ENCODE results near the gene EFEMP2. TPM values are rescaled to one million over a fixed set of nuclear protein-coding genes. Genes with fewer than 3 reads are reported as not detected.

Gene EFEMP2
- polyA plus RNA-seq (ENCODE audit: low read depth in 6 of 6): 1 to 10 TPM in 2 of 6 donors, under 1 TPM in 1, not detected in 3; 0.29 to 1.5 (median 1.1) TPM

DNA sequence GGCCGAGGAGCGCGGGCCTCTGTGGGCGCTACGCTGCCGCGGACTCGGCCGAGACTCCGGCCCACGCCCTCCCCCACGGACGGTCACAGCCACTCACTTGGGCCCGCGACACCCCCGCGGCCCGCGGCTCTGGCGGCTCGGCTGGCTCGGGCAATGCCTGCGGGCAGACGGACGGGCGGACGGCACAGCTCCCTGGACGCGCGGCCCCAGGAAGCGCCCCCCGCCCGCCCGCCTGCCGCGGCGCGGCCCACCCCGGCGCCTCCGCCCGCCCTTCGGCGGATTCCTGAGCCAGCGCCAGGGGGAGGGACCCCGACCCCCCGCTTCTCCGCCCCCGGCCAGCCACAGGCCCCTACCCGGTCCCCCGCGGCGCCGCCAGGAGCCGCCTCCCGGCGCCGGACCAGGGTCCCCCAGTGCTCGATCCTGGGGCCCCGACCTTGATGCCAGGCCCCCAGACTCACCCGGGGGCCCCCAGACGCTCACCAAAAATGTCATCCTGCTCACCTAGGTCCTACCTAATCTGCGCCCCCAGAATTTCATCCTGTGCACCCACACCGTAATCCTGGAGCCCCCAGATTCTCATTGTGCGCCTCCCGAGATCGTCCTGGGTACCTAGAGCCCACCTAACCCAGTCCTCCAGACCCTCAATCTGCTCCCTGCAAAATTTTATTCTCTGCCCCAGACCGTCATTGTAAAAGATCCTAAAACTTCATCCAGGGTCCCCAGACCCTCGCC, at the start of gene EFEMP2:
Gene EFEMP2, minus strand, starts transcription at position 215 of the 732 bp plus-strand sequence. CDS start 446 bp downstream, outside the sequence.
- H3K4me3 Mint-ChIP-seq: peak within 1 kb of the TSS; percentile 83 to 94 (median 89)
- DNase-seq (no peak), ATAC-seq (ENCODE audit: low read depth in 2 of 2) (no peak)
- H3K27me3 Mint-ChIP-seq: peaks cover 0 to 7% (median 0%) of the 10 kb centered on the region in 3 donors
- no peaks in the 10 kb centered on the region for H3K9me3 Mint-ChIP-seq
- H3K27ac Mint-ChIP-seq: peak within 1 kb of the TSS; percentile 84 to 98 (median 97)
- peaks cover 22 to 25% (median 22%) of the 10 kb centered on the region in 3 donors for H3K4me1 Mint-ChIP-seq
- H3K36me3 Mint-ChIP-seq: no peaks in the 10 kb centered on the region

DNA sequence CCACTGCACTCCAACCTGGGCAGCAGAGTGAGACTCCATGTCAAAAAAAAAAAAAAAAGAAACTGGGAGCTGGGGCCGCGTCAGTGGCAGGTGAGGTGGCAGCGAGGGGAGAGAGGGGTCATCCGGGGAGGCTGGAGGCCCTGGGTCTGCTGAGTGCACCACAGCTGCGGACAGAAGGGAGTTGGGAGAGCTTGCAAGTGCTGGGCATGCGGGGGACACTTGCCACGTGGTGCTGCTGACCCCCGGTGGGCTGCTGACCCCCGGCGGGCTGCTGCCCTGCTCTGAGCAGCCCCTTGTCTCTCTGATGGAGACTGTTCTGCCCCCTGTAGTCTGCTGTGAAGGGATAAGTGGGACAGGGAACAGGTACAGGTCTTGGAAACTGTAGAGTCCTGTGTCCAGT, 49.3 kb upstream of the EFEMP2 start:
- Mint-ChIP-seq H3K4me3 (peak overlapping the region in 4 of 8 donors; percentile 49 to 72 (median 68)), H3K27ac (peak overlapping the region in 2 of 6 donors; percentile 28 to 44), H3K36me3 (no peaks in the 10 kb centered on the region), H3K27me3 (no peaks in the 10 kb centered on the region), H3K9me3 (no peaks in the 10 kb centered on the region), H3K4me1 (peaks cover 14 to 35% (median 34%) of the 10 kb centered on the region in 3 donors)
- ATAC-seq (ENCODE audit: low read depth in 2 of 2) (no peak), DNase-seq (no peak)

DNA sequence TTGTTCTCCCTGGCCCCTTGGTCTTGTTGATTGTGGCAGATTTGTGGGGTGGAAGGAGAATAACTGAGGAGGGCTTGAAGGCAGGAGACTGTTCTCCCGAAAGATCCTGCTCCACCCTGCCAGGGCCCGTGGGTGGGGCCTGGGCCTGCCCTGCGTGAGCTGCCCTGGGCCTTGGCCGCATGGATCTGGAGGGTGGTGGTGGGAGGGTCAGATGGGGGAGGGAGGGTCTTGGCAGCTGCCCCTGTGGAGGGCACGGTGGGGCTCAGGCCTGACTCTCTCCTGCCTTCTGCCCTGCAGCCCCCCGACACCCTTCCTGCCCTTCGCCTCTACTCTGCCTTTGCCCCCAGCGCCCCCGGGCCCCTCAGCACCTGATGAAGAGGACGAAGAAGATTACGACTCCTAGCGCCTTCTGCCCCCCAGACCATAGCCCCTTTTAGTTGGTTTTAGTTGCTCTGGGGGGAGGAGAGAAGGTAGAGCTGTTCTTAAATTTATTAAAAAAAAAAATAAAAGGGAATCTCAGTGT, 48.5 kb upstream of the EFEMP2 start:
- Mint-ChIP-seq H3K4me3 (peak overlapping the region in 7 of 8 donors; percentile 85 to 98 (median 92)), H3K27ac (no peak overlapping the region), H3K36me3 (no peaks in the 10 kb centered on the region), H3K27me3 (no peaks in the 10 kb centered on the region), H3K9me3 (no peaks in the 10 kb centered on the region), H3K4me1 (peaks cover 21 to 40% (median 40%) of the 10 kb centered on the region in 3 donors)
- no peak for DNase-seq
- no peak for ATAC-seq (ENCODE audit: low read depth in 2 of 2)

DNA sequence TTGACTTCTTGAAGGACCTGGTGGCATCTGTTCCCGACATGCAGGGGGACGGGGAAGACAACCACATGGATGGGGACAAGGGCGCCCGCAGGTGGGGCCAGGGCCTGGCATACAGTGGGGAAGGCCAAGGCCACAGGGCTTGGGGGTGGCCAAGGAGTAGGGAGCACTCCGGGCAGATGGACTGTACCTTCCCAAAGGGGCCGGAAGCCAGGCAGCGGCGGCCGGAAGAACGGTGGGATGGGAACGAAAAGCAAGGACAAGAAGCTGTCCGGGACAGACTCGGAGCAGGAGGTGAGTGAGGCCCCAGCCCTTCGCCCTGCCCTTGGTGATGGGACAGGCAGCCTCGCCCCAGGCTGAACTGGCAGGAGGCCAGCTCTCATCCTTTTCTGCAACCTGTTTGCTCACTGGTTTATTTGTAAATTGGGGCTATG, 47.8 kb upstream of the EFEMP2 start:
- H3K9me3 Mint-ChIP-seq: no peaks in the 10 kb centered on the region
- H3K36me3 Mint-ChIP-seq: no peaks in the 10 kb centered on the region
- peaks cover 24 to 48% (median 47%) of the 10 kb centered on the region in 3 donors for H3K4me1 Mint-ChIP-seq

DNA sequence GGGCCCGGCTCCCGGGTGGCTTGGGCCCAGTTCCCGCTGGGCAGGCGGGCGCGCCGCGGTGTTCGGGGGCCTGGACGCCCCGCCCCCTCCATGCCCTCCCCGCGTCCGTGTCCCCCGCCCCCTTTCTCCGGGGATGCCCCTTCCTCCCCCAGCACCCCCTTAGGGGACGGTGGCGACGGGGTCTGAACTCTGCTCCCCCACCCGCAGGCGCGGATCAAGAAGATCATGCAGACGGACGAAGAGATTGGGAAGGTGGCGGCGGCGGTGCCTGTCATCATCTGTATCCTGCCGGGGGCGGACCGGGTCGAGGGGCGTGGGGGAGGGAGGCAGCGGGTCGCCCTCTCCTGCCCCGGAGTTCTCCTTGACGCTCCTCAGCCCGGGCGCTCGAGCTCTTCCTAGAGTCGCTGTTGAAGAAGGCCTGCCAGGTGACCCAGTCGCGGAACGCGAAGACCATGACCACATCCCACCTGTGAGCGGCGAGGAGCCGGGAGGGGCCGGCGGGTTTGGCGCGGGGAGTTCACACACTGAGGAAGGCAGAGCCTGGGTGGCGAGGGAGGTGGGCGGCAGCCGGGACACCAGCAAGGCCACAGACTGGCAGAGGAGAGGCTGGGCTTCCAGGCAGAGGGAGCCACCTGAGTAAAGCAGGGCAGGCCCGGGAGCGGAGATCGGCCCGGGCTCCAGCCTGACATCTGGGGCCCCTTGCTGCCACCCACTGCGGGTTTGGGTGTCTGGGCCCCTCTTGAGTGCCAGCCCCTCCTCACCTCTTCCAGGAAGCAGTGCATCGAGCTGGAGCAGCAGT, 47.2 kb upstream of the EFEMP2 start:
- Mint-ChIP-seq H3K27ac (peak overlapping the region in 5 of 6 donors; percentile 42 to 92 (median 85)), H3K4me3 (peak overlapping the region; percentile 85 to 98 (median 92)), H3K9me3 (no peaks in the 10 kb centered on the region), H3K4me1 (peaks cover 30 to 54% (median 52%) of the 10 kb centered on the region in 3 donors), H3K36me3 (no peaks in the 10 kb centered on the region), H3K27me3 (no peaks in the 10 kb centered on the region)
- DNase-seq (no peak), ATAC-seq (ENCODE audit: low read depth in 2 of 2) (peak; percentile 43 to 45)

More for the DNA sequence above, 47.8 kb upstream of the EFEMP2 start:
- peak overlapping the region in 3 of 6 donors; percentile 51 to 89 (median 82) for H3K27ac Mint-ChIP-seq
- H3K27me3 Mint-ChIP-seq: no peaks in the 10 kb centered on the region
- DNase-seq: no peak
- peak overlapping the region; percentile 85 to 98 (median 92) for H3K4me3 Mint-ChIP-seq
- ATAC-seq (ENCODE audit: low read depth in 2 of 2): no peak

DNA sequence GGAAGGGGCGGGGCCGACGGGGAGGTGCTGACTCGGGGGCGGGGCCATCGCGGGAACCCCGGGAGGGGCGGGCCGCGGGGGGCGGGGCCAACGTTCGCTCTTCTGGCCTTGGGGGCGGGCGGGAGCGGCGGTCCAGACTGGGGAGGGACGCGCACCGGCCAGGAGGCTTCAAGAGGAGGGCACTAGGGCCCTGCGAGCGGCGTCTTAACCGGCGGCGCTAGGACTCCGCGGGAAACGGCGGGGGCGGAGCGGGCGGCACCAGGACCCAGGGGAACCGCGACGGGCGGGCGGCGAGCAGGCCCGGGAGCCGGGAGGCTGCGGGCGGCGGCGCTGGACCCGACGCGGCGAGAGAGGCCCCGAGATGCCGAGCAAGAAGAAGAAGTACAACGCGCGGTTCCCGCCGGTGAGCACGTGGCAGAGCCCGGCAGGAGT, 46.6 kb upstream of the EFEMP2 start, which contains the start of gene DRAP1:
Gene DRAP1, plus strand, starts transcription at position 286 of the 432 bp plus-strand sequence. Its CDS starts 76 bp downstream, at position 362.
- peak within 1 kb of the TSS; percentile 82 to 92 (median 86) for H3K27ac Mint-ChIP-seq
- no peaks in the 10 kb centered on the region for H3K27me3 Mint-ChIP-seq
- DNase-seq (peak; percentile 96), ATAC-seq (ENCODE audit: low read depth in 2 of 2) (peak; percentile 88 to 90)
- peaks cover 35 to 60% (median 53%) of the 10 kb centered on the region in 3 donors for H3K4me1 Mint-ChIP-seq
- no peaks in the 10 kb centered on the region for H3K36me3 Mint-ChIP-seq
- no peaks in the 10 kb centered on the region for H3K9me3 Mint-ChIP-seq
- H3K4me3 Mint-ChIP-seq: peak within 1 kb of the TSS; percentile 85 to 98 (median 92)

DNA sequence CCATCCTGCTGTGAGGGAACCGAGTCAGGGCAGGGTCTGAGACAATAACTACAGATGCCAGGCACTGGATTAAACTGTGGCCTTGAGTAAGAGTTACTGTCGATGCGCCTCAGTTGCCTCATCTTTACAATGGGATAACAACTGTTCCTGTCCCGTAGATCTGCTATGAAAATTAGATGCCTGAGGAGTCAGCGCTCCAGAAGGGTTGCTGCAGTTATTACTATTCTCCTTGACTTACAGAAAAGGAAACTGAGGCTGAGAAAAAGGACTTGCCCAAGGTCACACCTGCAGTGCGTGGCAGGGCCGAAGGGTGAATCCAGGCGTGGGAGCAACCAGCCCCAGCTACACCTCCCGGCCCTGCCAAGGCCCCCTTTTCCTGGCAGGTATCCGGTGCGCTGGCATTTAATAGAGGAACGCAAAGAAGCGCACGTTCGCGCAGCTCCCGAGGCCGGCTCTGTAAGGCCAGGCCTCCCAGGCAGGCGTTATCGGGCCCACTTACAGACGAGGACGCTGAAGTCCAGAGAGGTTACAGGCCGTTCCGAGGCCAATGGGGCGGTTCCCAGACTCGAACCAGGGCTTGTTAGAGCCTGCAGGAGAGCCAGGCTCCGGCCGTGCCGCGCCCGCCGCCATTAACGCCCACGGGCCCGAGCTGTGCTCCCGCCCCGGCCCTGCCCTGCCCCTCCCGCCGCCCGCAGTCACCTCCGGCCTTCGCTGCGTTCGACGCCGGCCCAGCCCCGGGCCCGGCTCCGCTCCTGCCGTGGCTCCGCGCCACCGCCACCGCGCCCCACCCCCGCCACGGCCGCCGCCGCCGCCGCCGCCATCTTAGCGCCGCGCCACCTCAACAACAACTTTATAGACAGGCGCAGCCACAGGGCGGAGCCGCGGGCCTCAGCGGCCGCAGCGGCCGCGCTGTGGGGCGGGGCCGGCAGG, 45.9 kb upstream of the EFEMP2 start, which contains the start of gene C11orf68:
Gene C11orf68, minus strand, starts transcription at position 852 of the 930 bp plus-strand sequence. Its CDS starts 31 bp downstream, at position 821.
- no peak for DNase-seq
- no peaks in the 10 kb centered on the region for H3K36me3 Mint-ChIP-seq

DNA sequence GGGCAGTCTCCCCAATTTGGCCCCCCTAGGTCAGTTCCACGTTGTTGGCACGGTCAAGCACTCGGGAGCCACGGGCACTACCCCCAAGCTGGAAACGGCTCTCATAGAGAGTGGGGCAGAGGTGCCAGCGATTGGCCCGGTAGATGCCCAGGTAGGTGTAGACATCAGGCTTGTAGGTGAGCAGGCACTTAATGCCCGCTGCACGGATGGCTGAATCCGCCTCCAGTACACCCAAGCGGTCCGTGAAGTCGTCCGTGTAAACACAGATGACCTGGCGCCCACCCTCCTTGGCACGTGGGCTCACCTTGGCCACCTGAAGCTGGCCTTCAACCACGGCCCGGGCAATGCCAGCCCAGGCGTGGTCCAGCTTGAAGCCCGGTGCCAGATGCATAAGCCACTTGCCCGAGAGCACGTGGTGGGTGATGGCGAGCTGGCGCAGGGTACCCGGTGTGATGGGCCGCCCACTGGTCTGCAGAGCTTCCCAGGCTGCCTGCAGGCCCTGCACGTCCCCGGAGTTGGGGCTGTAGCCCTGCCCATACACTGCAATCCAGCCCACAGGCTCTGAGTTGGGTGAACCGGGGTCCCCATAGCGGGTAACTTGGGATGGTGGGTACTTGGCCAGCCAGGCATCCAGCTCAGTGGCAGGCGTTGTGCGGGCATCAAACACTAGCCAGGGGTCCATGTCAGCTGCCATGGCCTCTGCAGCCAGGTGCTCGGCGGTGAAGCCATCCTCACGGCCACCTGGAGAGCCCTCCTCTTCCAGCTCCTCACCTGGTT, 45.0 kb upstream of the EFEMP2 start:
- ATAC-seq (ENCODE audit: low read depth in 2 of 2) (no peak), DNase-seq (no peak)
- H3K4me3 Mint-ChIP-seq: peak overlapping the region; percentile 85 to 95 (median 90)
- H3K27ac Mint-ChIP-seq: peak overlapping the region in 2 of 6 donors; percentile 28 to 89
- no peaks in the 10 kb centered on the region for H3K36me3 Mint-ChIP-seq
- H3K4me1 Mint-ChIP-seq: peaks cover 35 to 59% (median 51%) of the 10 kb centered on the region in 3 donors
- no peaks in the 10 kb centered on the region for H3K9me3 Mint-ChIP-seq
- no peaks in the 10 kb centered on the region for H3K27me3 Mint-ChIP-seq

More for the DNA sequence above, 45.9 kb upstream of the EFEMP2 start, which contains the start of gene C11orf68:
- Mint-ChIP-seq H3K4me1 (peaks cover 35 to 62% (median 53%) of the 10 kb centered on the region in 3 donors), H3K4me3 (peak within 1 kb of the TSS; percentile 85 to 98 (median 92)), H3K9me3 (no peaks in the 10 kb centered on the region), H3K27me3 (no peaks in the 10 kb centered on the region), H3K27ac (peak within 1 kb of the TSS; percentile 82 to 92 (median 86))
- peak; percentile 65 for ATAC-seq (ENCODE audit: low read depth in 2 of 2)

DNA sequence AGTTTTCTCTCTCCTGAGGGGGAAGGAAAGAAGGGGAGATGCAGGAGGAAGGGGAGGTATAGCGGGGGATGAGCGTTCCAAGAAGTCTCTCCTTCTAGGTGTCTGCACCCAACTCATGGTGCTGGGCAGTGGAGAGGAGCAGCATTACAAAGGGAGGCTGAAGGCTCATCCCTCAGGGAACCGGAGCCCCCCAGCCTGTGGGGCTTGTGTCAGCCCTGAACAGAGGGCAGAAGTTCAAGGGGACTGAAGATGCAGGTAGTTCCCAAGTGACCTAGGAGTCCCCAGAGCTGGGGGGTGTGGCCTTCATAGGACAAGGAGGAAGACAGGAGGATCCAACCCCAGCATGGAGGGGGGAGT, 44.5 kb upstream of the EFEMP2 start:
- ATAC-seq (ENCODE audit: low read depth in 2 of 2): no peak
- Mint-ChIP-seq H3K4me1 (peaks cover 35 to 53% (median 46%) of the 10 kb centered on the region in 3 donors), H3K27me3 (no peaks in the 10 kb centered on the region), H3K4me3 (peak overlapping the region; percentile 67 to 95 (median 87)), H3K36me3 (no peaks in the 10 kb centered on the region), H3K27ac (peak overlapping the region in 3 of 6 donors; percentile 28 to 88 (median 86)), H3K9me3 (no peaks in the 10 kb centered on the region)
- DNase-seq: no peak

DNA sequence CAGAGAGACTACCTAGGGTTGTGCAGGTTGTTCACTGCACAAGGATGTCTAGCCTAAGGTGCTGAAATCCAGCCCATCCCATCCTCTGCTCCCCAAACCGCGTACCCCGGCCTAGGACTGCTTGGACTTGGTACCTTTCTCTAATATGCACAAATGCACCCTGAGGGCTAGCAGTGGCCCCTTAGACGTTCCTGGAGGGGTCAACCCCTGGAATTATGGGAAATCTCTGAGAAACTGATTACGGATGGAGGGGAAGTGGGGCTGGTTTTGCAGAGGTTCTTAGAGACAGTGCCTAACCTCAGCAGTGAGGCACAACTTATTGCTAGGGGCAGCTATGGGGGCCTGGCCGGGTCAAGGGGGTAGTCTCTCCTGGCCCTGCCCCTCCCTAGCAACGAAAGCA, 43.8 kb upstream of the EFEMP2 start:
- Mint-ChIP-seq H3K4me3 (peak overlapping the region; percentile 43 to 95 (median 86)), H3K4me1 (peaks cover 39 to 54% (median 47%) of the 10 kb centered on the region in 3 donors)

DNA sequence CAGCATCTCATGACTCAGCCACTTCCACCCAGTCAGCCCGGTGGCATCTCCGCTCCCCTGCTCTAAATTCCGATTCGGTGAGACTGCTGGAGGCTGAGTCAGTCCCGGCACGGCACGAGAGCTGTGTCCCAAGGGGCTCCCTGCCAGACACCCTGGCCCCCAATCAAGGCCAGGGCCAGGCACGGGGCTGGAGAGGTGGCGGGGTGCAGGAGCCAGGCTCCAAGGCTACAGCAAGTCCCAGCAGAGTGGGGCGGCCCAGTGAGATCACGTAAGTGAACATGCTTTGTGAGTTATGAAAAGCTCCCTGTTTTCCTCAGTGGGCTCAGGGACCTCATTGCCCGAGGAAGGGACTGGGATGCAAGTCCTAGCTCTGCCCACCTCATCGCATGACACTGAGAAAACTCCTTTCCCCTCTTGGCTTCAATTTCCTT, 43.2 kb upstream of the EFEMP2 start:
- Mint-ChIP-seq H3K4me1 (peaks cover 39 to 54% (median 46%) of the 10 kb centered on the region in 3 donors), H3K4me3 (peak overlapping the region in 1 of 8 donors; percentile 95), H3K36me3 (no peaks in the 10 kb centered on the region), H3K27me3 (peaks cover 0 to 8% (median 6%) of the 10 kb centered on the region in 3 donors), H3K27ac (no peak overlapping the region), H3K9me3 (no peaks in the 10 kb centered on the region)
- no peak for DNase-seq
- no peak for ATAC-seq (ENCODE audit: low read depth in 2 of 2)

More for the DNA sequence above, 43.8 kb upstream of the EFEMP2 start:
- H3K9me3 Mint-ChIP-seq: no peaks in the 10 kb centered on the region
- ATAC-seq (ENCODE audit: low read depth in 2 of 2) (no peak), DNase-seq (no peak)
- H3K27me3 Mint-ChIP-seq: peaks cover 0 to 7% (median 5%) of the 10 kb centered on the region in 3 donors
- H3K27ac Mint-ChIP-seq: peak overlapping the region in 3 of 6 donors; percentile 66 to 88 (median 80)
- H3K36me3 Mint-ChIP-seq: no peaks in the 10 kb centered on the region

Measured in naive B cell (primary cell).